SK-N-DZ (cell line): ENCODE measurements around the gene AUTS2.

Source experiments
- DNase-seq: peaks from one replicate; pipeline ENCODE4 v3.0.0-alpha.2; 2015; ENCODE audit warnings: low spot score

AUTS2 gene

DNA sequence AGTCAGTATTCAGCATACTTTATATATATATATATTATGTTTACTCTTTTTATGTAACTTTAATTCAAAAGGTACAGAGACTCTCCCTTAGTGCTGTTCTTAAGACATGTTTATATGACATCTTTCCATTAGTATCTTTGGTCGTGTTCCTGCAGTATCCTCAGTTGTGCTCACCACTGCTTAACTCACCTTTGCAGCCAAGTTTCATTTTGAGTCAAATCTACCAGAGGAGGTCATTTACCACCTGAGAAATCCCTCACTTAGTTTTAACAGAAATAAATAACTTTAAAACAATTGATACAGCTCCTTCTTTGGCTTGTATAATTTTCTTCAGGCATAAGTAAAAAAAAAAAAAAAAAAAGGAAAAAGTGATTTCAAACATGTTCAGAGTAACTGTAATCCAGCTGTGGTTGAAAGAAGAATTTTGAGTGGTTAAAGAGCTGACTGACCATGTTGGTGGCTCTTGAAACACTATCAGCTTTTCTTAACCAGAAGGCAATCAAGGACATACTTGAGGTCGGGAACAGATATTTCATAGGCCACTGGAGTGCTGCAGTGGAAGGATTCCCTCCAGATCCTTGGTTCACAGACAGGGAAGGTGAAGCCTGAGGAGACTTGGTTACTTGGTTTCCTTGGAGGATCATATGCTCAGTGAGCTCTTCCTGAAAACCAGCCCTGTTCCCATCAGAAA lies 116.8 kb downstream of the AUTS2 start:
- no peak for DNase-seq

- no peak for DNase-seq
These were observed 118.9 kb downstream of the AUTS2 start for GRCh38 chr7:69717221-69717620.

DNA sequence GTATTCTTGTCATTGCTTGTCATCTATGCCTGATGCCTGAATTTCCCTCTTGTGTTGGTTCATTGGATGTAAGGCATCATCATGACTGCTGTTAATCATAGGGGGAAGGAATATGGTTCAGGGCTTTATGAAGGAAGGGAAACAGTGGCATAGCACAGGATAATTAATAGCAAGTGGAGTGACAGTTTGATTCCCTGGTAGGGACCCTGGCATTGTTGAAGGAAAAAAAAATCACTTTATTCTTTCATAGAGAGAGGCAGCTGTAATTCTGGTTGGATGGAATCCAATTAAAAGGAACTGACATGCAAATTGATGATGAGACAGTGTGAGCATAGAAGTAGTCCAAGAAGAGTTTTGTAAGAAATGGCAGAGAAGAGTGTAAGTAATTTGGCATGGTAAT lies 121.4 kb downstream of the AUTS2 start:
- DNase-seq, result no peak

GRCh38 chr7:69722843-69723242 lies 124.6 kb downstream of the AUTS2 start:
- DNase-seq, result no peak

DNA sequence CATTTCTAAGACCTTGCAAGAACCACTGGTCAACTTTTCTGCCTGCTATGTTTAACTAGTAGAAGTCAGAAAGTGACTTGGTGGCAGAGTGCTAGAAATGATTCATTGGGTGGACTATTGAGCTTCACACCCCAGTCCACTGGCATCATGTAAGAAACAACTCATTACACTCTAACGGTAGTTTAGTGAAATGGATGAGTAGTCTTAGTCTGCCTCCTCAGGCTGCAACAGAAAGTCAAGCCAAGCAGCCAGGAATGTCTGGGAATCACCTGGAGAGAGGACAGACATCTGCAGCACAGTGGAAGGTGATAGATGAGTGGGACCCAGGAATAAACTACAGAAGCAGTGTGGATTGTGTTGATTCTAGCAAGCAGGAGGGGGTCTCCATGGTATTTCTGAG lies 125.4 kb downstream of the AUTS2 start:
- no peak for DNase-seq

DNA sequence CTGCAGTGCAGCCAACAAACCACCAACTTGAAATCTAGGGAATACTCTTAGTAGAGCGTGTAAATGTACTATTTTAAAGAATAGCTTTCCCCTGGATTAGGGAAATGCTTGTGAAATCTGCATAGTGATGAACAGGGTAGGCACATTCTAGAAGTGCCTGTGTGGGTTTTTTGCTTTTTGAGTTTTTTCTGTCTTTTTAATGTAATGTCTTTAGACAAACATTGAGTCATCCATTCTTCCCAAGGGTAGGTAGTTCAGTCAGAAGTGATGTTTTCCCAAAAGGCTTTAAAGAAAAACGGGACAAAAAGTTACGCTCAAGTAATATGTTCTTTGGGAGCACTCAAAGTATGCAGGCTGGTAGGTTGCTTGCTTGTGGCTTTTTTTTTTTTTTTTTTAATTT lies 130.0 kb downstream of the AUTS2 start:
- no peak for DNase-seq

- no peak for DNase-seq
These were observed 133.9 kb downstream of the AUTS2 start for GRCh38 chr7:69732203-69732602.

DNA sequence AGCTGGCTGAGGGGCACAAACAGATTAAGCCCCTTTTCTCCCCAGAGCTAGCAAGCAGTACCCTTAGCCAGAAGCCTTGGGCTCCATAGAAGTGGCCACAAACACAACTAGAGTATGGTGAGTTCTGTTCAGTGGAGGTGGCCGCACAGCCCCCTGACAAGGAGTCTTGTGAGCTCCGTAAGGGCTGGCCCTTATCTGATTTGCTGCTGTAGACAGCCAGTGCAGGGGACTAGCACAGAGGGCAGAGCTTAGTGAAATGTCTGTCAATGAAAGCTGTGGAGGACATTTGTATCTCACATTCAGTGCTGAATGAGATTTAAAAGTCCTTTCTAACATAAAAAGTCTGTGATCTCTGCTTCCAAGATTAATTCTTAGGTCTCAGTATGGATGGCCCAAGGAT lies 137.3 kb downstream of the AUTS2 start:
- peak; percentile 76 for DNase-seq

GRCh38 chr7:69736126-69736810 lies 138.0 kb downstream of the AUTS2 start:
- DNase-seq, result peak; percentile 68

DNA sequence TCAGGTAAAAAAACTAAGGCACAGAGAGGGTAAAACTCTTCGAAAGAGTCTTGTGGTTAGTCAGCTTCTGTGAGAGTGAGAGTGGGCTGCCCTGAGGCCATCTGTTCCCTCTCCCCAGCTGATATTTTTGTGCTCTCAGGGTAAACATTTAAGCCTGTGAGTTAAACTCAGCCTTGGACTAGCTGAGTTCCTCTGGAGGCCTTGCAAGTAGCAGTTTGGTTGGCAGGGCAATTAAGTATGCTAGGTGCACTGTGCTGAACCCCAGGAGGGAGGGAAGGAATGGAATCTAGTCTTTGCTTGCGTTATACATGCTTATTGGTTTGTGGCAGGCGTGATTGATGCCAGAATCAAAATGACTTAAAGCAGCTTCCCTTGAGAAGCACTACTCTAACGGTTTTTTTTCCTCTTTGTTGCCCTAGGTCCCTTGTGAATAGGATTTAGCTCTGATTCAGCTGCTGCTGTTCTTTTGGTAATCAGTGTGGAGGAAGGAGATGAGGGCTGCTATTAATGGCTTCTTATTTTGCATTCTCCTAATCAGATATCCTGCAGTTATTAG lies 140.2 kb downstream of the AUTS2 start:
- DNase-seq, result peak; percentile 73

GRCh38 chr7:69739190-69739589 lies 140.9 kb downstream of the AUTS2 start:
- DNase-seq, result no peak

DNA sequence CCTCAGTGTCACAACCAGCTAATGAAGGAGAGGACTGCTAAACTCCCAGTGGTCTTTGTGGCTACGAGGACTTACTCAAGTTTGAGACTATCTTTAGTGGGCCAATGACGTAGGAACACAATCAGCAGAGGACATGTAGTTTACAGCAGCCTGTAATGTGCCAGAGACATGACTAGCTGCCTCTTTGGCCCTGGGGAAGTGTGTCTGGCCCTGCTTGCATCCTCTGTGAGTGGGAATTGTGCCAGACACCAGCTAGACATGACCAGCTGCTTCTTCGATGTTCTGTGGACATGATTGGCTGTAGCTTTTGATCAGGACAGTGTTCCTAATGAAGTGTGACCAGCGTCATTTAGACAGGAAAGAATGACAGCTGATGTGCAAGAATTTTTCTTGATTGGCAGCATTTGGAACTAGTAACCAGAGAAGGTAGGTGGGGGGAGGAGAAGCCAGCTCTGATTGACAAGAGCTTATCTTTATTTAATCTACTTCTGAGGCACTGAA lies 141.7 kb downstream of the AUTS2 start:
- peak; percentile 68 for DNase-seq

GRCh38 chr7:69742237-69742636 lies 144.0 kb downstream of the AUTS2 start:
- no peak for DNase-seq

DNA sequence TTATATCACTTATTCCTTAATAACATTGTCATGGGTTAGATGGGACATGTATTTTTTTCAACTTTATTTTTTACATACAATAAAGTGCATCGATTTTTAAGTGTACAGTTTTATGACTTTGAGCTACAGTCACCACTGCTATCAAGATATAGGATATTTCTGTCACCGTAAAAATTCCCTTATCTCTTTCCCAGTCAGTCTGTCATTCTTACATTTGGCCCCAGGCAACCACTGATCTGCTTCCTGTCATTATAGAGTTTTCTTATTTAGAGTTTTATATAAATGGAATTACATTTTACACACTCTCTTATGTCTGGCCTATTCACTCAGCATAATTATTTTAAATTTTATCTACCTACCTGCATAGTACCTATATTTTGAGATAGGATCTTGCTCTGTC lies 145.2 kb downstream of the AUTS2 start:
- no peak for DNase-seq

GRCh38 chr7:69744026-69744425 lies 145.8 kb downstream of the AUTS2 start:
- DNase-seq, result peak; percentile 54

DNA sequence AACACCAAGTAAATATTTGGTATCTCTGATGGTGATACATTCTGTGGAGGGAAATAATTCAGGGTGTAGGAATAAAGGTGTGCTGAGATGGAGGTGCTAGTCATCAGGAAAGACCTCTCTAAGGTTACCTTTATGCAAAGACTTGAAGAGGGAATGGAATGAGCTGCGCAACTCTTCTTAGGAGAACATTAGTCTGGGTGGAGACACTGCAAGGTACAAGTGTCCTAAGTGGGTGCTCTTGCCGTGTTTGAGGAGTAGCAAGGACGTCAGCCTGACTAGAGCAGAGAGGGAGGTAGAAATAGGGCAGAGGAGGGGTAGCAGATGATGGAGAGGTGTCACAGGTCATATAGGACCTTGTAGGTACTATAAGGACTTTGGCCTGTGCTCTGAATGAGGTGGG lies 148.1 kb downstream of the AUTS2 start:
- no peak for DNase-seq

DNA sequence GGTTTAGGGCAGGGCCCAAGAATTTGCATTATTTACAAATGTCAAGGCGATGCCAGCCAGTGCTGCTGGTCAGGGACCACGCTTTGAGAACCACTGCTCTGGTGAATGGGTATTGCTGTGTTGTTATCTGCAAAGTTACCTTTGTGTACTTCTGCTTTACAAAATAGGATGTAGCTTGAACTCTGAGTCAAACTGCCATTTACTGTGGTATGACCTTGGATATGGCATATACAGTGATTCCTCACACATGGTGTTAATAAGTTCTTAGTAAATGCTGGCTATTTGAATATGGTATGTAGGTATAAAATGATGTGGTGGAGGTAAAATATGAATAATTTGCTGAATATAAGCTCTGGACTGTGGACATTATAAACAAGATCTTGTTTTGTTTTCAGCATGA lies 148.9 kb downstream of the AUTS2 start:
- no peak for DNase-seq

- no peak for DNase-seq
These were observed 150.3 kb downstream of the AUTS2 start for GRCh38 chr7:69748530-69748929.

DNA sequence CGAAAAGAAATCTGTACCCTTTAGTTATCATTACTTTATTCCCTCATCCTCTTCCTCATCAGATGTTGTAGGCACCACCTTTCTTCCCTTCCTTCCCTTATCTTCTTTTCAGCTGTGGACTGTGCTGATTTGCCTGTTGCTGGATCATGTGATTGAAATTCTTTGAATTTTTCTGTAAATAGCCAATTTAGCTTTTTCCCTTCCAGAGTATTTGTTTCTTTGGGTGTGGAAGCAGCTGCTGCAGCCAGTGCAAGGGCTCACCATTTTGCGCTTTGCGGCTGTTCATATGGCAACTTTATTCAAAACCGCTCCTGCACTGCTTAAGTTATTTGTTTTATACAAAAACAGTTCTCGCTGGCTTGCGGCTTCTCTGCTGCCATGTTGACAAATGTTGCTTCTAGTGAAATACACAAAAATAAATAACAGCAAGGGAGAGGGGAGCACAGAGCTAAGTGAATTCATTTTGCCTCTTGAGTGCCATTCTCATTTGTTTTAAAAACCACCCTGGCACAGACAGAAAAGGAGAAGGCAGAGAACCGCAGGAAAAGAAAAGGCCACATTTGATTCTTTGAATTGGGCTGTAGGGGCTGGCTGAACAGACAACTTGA lies 151.2 kb downstream of the AUTS2 start:
- DNase-seq, result no peak

DNA sequence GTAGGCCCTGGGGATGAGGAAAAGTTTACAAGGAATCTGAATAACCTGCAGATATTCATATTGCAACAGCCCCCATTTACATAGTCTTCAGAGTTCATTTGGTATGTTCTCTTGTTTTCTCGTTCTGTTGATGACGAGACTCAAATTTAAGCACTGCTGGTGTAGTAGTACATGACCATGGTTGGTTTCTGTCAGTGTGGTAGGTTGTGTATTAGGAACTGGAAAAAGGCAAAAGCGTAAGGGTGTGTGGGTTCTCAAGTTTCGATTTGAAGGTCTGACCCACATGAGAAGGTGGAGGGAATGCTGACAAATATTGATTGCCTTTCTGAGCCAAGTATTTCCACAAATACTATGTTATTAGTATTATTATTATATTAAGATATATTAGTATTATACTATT lies 151.7 kb downstream of the AUTS2 start:
- DNase-seq, result no peak

- no peak for DNase-seq
These were observed 152.8 kb downstream of the AUTS2 start for GRCh38 chr7:69751026-69751425.

DNA sequence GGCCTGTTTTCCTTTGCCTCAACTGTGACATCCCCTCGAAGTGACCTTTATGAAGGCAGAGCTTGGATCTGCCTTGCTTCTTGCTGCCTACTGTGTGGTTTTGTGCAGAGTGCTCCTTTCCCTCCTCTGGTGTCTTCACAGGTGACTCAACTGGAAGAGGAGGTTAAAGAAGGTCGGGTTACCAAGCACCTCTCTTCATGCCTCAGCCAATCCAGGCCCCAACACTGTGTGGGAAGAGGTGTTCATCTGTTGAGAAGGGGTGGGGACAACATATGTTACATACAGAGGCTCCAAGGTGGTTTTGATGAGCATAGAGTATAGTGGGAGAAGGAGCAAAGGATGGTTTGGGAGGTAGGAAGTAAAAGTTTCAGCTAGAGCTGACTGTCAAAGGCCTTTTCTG lies 155.7 kb downstream of the AUTS2 start:
- no peak for DNase-seq

GRCh38 chr7:69754476-69754875 lies 156.2 kb downstream of the AUTS2 start:
- DNase-seq, result no peak
